ENCODE results near the gene ADH1C.
"Not testable (repeated sequence)": the region's sequence is repeated elsewhere in the genome, so short reads cannot be mapped to it uniquely, and the experiment has no call there.

Gene ADH1C
- 0 to 0.16 (median 0) reads per million in 18 experiments for total RNA-seq

DNA sequence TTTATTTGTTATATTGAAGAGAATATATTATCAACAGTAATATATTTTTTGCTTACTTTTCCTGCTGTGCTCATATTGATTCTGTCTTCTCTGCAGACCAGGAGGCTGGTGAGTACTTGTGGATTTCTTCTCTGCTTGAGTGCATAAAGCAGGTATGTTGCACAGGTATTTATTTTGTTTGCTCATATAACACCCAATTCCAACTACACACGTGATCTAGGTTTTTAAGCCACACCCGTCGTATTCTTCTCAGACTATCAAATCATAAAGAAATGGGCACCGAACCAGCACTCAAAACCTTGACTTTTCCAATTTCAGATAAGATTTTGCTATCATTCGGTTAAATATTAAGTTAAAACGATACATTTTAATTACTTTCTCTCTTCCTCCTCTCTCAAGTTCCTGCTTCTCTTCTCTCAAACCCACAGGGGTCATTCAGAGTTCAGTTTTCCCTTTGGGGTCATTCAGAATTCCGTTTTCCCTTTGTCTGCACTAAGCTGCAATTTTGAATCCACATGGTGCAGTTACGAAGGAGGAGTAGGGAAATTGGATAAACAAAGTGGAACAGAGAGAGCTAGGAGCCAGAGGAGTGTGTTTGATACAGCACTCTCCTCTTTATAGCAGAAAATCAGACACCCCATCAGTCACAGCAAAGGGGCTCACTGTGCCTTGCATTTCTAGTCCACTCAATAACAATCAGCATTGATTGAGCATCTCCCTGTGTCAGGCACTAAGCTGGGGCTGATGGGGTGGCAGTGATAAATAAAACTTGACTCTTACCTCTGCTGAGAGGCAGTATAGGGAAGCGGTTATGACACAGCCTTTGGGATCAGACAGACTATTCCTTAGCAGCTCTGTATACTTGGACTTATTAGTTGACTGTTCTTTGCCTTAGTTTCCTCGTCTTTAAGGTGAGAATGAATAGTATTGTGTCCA is at the start of gene ADH1C:
TSS of gene ADH1C (minus strand) at position 145 of the 936 bp plus-strand sequence. CDS start at position 74, 71 bp downstream.
- DNase-seq, result no peak

GRCh38 chr4:99400831-99401230 is 48.3 kb upstream of the ADH1C start:
- no peak for DNase-seq

DNA sequence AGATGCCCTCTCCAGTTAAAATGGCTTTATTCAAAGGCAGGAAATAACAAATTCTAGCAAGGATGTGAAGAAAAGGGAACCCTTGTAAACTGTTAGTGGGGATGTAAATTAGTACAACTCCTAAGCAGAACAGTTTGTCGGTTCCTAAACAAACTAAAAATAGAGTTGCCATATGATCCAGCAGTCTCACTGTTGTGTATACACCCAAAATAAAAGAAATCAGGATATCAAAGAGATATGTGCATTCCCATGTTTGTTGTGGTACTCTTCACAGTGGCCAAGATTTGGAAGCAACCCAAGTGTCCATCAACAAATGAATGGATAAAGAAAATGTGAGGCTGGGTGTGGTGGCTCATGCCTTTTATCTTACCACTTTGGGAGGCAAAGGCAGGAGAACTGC is 46.5 kb upstream of the ADH1C start:
- DNase-seq, result no peak

DNA sequence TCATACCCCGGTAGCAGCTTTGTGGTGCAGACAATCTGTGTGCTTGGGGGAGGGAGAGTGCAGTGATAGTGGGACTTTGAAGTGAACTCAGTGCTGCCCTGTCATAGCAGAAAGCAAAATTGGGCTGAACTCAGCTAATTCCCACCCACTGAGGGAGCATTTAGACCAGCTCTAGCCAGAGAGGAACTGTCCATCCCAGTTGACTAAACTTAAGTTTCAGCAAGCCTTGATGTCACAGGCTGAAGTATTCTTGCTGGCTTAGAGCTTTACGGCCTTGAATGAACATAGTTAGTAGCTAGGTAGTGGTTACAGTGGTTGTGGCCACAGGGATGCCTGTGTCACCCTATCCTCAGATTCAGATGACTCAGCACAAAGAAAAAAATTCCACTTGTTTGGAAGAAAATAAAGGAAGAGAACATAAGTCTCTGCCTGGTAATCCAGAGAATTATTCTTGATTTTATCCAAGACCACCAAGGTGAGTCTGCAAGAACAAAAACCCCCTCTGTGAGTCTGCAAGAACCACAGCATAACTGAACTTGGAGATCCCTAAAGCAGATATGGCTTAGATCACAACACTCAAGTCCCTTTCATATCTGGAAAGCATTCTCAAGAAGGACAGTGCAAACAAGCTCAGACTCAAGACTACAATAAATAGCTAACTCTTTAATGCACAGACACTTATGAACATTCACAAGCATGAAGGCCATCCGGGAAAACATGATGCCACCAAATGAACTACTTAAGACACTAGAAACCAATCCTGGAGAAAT is 43.2 kb upstream of the ADH1C start:
- DNase-seq, result no peak

DNA sequence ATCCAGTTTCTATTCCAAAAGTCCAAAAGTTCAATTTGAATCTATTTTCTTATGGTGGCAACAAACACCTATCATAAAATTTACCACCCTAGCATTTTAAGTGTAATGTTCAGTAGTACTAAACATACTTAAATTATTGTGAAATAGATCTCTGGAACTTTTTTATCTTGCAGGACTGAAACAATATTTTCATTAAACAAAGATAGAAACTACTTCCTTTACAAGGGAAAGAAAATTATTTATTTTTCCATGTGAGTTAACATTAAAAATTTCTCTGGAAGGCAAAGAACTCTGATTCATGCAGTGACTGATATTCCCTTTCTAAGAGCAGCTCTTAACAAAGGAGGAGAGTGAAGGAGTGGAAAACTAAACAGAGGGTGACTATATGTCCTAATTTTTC is 42.4 kb upstream of the ADH1C start:
- no peak for DNase-seq

DNA sequence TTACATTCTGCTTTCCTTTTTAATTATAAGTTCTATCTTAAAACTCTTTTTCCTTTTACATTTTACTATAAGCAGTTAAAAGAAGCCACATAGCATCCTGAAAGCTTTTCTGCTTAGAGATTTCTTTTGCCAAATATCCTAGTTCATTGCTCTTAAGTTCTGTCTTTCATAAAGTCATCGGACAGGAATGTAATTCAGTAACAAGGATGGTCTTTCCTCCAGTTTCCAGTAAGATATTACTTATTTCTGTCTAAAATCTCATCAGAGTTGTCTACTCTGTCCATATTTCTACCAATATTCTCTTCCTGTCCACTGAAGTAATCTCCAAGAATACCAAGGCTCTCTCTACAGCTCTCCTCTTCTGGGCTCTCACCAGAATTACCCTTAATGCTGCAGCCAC is 37.5 kb upstream of the ADH1C start:
- no peak for DNase-seq

DNA sequence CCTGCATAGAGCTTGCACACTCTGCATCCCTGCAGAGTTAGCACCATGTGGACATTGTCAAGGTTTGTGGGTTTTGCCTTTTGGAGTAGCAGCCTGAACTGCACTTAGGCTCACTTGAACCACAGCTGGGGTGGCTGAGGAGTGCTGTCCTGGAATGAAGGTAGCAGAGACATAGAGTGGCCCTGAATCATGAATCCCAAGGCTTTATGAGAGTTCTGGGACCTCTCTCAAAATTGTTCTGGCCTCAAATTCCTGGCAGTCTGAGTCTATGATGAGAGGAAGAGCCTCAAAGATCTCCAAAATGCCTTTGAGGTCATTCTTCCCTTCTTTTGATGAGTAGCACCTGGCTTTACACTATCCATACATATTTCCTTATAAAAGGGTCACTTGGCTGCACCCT is 37.1 kb upstream of the ADH1C start:
- no peak for DNase-seq

DNA sequence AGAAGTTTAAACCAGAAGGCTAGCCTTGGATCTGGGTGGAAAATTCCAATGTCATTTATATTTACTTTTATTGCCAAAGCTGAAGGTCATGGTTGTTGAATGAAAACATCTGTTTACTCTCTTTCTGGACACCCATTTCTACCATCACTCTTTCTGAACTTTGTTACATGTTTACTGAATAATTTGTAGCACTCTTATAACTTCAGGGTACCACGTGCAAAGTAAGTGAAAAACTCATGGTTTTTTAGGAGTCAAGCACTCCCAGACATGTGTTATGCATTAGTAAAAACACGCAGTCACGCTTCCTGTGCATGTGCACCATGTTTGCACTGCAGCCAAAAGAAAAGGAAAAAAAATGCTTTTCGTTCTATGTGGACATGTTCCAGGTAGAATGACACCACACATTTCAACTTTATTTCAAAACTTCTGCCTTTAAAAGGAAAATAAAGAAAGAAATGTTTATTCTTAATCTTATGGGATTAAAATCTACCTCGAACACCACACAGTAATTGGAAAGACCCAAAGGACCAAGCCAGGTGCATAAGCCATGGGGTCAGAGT is 31.4 kb upstream of the ADH1C start:
- DNase-seq, result no peak

DNA sequence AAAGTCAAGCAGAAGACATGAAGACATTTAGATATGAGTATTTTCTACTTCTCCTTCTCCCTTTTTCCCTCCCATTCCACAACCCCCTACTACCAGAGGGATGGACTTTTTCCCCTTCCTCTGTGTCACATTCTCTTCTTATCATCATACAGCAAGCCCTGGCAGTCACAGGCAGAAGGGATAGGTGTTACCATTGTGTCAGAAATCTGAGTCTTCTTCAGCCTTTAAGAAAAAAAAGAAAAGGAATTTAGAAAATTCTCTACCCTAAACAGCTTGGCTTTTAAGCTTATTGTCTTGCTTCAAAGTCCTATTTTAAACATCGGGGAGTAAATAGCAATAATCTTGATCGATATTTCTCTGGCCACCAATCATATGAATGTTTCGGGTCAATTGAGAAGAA is 30.9 kb upstream of the ADH1C start:
- DNase-seq, result no peak

DNA sequence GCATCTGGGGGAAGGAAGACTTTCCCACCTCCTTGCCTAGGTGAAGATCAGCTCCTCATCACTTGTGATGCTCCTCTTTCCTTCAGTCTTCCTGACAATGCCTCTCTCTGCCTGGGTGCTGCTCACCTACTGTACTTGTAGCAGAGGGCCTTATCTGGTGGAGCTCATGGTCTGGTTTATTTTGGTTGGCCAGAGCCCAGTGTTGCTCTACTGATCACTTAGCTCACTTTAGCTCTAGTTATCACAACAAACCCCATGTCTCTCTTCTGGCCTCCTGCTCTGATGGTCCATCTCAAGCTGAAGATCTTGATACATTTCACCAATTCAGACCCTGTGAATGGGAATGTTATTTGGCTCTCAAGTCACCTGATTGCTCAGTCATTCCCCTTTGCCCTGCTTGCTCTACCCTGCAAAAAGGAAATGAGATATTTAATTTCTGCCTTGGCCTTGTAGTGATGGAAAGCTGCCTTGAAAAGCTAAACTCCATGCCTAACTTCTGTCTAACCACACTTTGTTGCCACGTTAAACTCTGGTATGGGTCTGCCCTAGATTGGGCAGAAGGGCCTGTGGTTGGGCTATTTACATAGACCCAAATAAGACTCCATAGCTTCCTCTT is 30.3 kb upstream of the ADH1C start:
- no peak for DNase-seq

DNA sequence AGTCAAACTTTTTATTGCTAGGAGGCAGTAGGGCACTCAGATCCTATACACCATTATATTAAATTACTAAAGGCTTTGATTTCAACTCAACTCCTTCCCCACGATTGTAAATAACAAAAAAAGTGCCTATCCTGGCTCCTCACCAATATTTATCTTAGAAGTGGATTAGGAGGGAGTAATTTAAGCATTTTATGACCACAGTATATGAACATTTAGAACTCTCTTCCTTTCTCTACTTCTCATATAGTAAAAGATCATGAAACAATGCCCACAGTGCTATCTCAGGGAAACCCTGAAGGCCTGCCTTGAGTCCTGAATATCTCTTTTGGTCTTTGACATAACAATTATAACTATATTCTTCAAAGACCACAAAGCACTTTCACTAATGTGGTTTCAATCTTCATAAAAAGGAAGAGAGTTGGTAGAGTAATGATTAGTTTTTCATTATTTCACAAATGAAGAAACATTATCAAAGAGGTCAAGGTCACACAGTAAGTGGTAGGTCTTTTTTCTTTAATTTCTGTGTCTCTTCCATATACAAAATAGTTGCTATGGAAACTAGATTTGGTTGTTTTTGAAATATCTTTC is 29.1 kb upstream of the ADH1C start:
- DNase-seq, result no peak

DNA sequence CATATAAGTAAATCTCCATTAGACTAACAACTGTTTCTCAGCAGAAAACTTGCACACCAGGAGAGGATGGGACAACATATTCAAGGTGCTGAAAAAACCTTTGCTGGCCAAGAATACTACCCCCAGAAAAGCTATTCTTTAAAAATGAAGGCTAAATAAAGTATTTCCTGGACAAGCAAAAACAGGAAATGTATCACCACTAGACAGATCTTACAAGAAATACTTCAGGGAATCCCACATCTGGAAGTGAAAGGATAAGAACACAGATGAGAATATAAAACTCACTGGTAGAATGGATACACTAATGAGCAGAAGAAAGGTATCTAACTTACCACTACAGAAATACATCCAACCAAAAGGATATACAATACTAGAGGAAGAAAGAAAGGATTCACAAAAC is 27.0 kb upstream of the ADH1C start:
- DNase-seq, result no peak

- no peak for DNase-seq
These were observed 26.3 kb upstream of the ADH1C start for GRCh38 chr4:99378876-99379275.

DNA sequence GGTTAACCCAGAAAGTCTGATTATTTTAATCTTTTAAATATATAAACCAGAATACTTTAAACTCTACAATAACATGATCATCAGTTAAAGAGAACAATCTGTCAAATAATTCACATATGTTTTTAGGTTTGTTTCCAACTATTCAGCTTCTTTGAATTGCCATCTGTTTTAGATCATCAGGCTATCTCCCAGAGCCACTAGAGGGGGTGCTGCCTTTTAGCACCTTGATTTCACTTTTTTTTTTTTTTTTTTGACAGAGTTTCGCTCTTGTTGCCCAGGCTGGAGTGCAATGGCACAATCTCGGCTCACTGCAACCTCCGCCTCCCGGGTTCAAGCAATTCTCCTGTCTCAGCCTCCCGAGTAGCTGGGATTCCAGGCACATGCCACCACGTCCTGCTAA is 24.8 kb upstream of the ADH1C start:
- DNase-seq, result not testable (repeated sequence)

DNA sequence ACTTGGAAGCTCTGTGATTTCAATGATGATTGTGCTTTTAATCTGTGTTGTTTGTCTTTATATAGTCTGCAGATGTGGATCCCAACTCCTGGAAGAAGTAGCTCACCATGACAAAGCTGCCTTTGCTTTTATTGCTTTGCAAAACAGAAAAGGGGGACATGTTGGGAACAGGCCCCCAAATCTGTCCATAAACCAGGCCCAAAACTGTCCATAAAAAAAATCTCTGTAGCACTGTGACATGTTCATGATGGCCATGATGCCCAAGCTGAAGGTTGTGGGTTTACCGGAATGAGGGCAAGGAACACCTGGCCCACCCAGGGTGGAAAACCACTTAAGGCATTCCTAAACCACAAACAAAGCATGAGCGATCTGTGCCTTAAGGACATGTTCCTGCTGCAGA is 19.9 kb upstream of the ADH1C start:
- DNase-seq, result not testable (repeated sequence)

GRCh38 chr4:99367817-99368216 is 15.3 kb upstream of the ADH1C start:
- DNase-seq, result not testable (repeated sequence)

DNA sequence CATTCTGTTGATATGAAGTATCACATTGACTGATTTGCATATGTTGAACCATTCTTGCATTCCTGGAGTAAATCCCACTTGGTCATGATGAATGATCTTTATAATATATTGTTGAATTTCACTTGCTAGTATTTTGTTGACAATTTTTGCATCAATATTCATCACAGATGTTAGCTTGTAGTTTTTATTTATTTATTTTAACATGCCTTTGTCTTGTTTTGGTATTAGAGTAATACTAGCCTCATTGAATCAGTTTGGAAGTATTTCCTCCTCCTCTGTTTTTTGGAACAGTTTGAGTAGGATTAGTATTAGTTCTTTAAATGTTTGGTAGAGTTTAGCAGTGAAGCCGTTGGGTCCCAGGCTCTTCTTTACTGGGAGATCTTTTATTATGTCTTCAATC is 13.9 kb upstream of the ADH1C start:
- no peak for DNase-seq

DNA sequence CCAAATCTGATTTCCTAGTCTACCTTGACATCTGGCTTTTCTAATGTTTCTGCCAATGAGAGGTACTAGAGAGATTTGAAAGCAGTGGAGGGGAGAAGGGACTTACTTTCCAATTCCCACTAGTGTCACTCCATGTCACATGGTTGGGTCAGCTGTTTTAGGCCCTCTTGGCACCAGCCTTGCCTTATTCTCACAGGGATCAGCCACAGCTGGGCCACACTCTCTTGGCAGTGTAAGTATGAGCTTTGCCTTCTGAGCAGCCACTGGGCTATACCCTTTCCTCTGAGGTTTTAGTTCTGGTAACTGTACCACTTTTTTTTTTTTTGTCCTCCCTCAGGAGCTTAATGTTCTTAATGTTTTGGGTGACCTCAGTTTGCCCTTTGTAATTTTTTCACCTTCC is 10.2 kb upstream of the ADH1C start:
- DNase-seq, result no peak

GRCh38 chr4:99361899-99362275 is 9.3 kb upstream of the ADH1C start:
- no peak for DNase-seq

DNA sequence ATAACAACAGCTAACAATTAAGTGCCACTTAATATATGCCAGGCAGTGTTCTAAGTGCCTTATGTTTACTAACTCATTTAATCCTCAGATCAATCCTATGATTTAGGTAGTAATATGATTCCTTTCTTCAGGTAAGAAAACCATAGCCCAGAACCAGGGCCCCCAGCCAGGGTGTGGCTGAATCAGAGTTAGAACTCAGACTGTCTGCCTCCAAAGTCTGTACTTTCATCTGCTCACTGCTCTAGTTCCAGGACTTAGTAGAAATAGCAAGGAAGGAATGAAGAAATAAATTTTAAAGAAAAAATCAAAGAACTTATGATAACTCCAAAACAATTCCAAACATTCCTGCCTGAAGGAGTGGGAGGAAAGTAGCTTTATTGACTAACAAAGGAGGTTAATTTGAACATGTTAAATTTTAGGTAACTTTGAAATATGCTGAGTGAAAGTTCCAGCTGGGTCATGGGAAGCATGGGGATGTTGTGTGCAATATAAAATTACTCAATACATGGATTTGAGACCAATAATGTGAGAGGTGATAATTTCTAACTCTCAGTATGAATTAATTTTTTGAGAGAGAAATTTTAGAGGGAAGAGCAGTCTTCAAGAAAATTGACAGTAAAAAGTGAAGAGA is 8.8 kb upstream of the ADH1C start:
- DNase-seq, result no peak

DNA sequence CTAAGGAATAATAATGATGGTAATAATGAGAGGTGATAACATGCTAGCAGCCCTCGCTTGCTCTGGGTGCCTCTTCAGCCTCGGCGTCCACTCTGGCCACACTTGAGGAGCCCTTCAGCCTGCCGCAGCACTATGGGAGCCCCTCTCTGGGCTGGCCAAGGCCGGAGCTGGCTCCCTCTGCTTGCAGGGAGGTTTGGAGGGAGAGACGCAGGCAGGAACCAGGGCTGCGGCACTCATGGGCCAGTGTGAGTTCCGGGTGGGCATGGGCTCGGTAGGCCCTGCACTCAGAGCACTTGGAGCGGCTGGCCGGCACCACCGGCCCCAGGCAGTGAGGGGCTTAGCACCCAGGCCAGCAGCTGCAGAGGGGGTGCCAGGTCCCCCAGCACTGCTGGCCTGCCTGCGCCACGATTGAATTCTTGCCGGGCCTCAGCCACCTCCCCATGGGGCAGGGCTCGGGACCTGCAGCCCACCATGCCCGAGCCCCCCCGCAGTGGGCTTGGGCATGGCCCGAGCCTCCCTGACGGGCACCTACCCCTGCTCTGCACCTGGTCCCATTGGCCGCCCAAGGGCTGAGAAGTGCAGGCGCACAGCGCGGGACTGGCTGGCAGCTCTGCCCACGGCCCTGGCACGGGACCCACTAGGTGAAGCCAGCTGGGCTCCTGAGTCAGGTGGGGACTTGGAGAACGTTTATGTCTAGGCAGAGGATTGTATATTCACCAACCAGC is 7.1 kb upstream of the ADH1C start:
- DNase-seq, result no peak
